ENCODE results near the gene GRM8. TPM values are rescaled to one million over a fixed set of nuclear protein-coding genes. Genes with fewer than 3 reads are reported as not detected.

Gene GRM8
- total RNA-seq, 1 experiment from 2014 or later = 1.8 TPM

- H2BK20ac ChIP-seq (ENCODE audit: low read depth, low read length, poor library complexity, severe bottlenecking) = no peak overlapping the region
- TF ChIP-seq, protein P1, sequence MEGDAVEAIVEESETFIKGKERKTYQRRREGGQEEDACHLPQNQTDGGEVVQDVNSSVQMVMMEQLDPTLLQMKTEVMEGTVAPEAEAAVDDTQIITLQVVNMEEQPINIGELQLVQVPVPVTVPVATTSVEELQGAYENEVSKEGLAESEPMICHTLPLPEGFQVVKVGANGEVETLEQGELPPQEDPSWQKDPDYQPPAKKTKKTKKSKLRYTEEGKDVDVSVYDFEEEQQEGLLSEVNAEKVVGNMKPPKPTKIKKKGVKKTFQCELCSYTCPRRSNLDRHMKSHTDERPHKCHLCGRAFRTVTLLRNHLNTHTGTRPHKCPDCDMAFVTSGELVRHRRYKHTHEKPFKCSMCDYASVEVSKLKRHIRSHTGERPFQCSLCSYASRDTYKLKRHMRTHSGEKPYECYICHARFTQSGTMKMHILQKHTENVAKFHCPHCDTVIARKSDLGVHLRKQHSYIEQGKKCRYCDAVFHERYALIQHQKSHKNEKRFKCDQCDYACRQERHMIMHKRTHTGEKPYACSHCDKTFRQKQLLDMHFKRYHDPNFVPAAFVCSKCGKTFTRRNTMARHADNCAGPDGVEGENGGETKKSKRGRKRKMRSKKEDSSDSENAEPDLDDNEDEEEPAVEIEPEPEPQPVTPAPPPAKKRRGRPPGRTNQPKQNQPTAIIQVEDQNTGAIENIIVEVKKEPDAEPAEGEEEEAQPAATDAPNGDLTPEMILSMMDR (conservative IDR thresholded peaks at IDR 0.05) = no peak
- no peaks in the 10 kb centered on the region for H3K9me3 ChIP-seq (ENCODE audit: control insufficient read depth, low read depth, low read length)
- peaks cover 0 to 1% (median 0%) of the 10 kb centered on the region in 3 experiments; a peak in 1 of 7 replicates for H3K36me3 Mint-ChIP-seq (ENCODE audit: insufficient read depth in 1 of 3, low read depth in 3 of 3)
- H3K4me2 ChIP-seq (ENCODE audit: insufficient read depth, insufficient read length, low read length) = no peak overlapping the region
- no peak overlapping the region for H2AFZ ChIP-seq (ENCODE audit: low read length)
- H3K4me1 ChIP-seq (ENCODE audit: insufficient read depth, low read length) = no peaks in the 10 kb centered on the region
- no peak overlapping the region for H4K91ac ChIP-seq (ENCODE audit: insufficient read length, low read depth, low read length)
- no peak overlapping the region for H3K4ac ChIP-seq (ENCODE audit: low read depth, low read length)
- H3K79me2 ChIP-seq (ENCODE audit: insufficient read depth, low read length) = no peaks in the 10 kb centered on the region
- no peak overlapping the region for H4K8ac ChIP-seq (replicated peaks; ENCODE audit: insufficient read length, low read depth, low read length)
- H3K4me1 Mint-ChIP-seq = peaks cover 7 to 21% of the 10 kb centered on the region in 2 experiments
- no peak overlapping the region for H2BK15ac ChIP-seq (ENCODE audit: low read depth, low read length)
- H3K27me3 Mint-ChIP-seq (ENCODE audit: low read depth) = peaks cover 37% of the 10 kb centered on the region
- H3K23me2 ChIP-seq (ENCODE audit: insufficient read length, low read depth, low read length, poor library complexity, severe bottlenecking) = no peaks in the 10 kb centered on the region
- no peak overlapping the region for H4K5ac ChIP-seq (ENCODE audit: insufficient read length, low read depth, low read length)
- H3K56ac ChIP-seq (ENCODE audit: insufficient read length, low read depth, low read length) = no peak overlapping the region
- no peaks in the 10 kb centered on the region for H3K79me1 ChIP-seq (ENCODE audit: insufficient read depth, low read depth, low read length, poor library complexity, severe bottlenecking)
- H2BK5ac ChIP-seq (ENCODE audit: insufficient read length, low read length) = no peak overlapping the region
- no peak overlapping the region for H3K9ac ChIP-seq (ENCODE audit: extremely low read depth, insufficient read length, low read length)
- H3K18ac ChIP-seq (ENCODE audit: insufficient read length, low read depth, low read length) = no peak overlapping the region
- H2BK12ac ChIP-seq (ENCODE audit: insufficient read length, low read depth, low read length) = no peak overlapping the region
- DNase-seq = no peak
- no peak overlapping the region for H3K23ac ChIP-seq (ENCODE audit: insufficient read length, low read depth, low read length)
- no peak overlapping the region for H2AK5ac ChIP-seq (ENCODE audit: insufficient read length, low read length)
- no peaks in the 10 kb centered on the region for H4K20me1 ChIP-seq (ENCODE audit: control insufficient read depth, insufficient read depth, insufficient read length)
- H3K27me3 ChIP-seq (ENCODE audit: insufficient read depth, low read length) = no peaks in the 10 kb centered on the region
- no peak overlapping the region for H3K27ac ChIP-seq (ENCODE audit: insufficient read length, low read depth, low read length)
- H3K27ac Mint-ChIP-seq = no peak overlapping the region
- no peak overlapping the region for H3K4me3 Mint-ChIP-seq
- no peak overlapping the region for H3K14ac ChIP-seq (ENCODE audit: insufficient read depth, low read length)
- no peaks in the 10 kb centered on the region for H3K9me3 Mint-ChIP-seq
- no peak overlapping the region for H3T11ph ChIP-seq (ENCODE audit: low read length)
- no peak overlapping the region for H2BK120ac ChIP-seq (ENCODE audit: low read depth, low read length, poor library complexity, severe bottlenecking)
Observed at GRCh38 chr7:127231415-127231814, 21.3 kb downstream of the GRM8 start.

Data from H9 (cell line).